ENCODE results near the gene KNDC1.

Gene KNDC1

GRCh38 chr10:133116455-133116854, 43.6 kb upstream of the KNDC1 start:
- Histone ChIP-seq H3K4me3 (ENCODE audit: low read depth, low read length) (no peak overlapping the region), H3K27ac (ENCODE audit: low read depth, low read length) (no peak overlapping the region), H3K36me3 (ENCODE audit: insufficient read depth, low read length) (no peaks in the 10 kb centered on the region)

GRCh38 chr10:133117036-133117687, 42.9 kb upstream of the KNDC1 start:
- no peaks in the 10 kb centered on the region for H3K4me1 ChIP-seq (ENCODE audit: control insufficient read depth, insufficient read depth, low read length, unreplicated experiment)
- H3K27me3 ChIP-seq (ENCODE audit: insufficient read depth, low read length), result no peaks in the 10 kb centered on the region
- H2AFZ ChIP-seq (ENCODE audit: low read length, unreplicated experiment), result no peak overlapping the region
- H3K79me2 ChIP-seq (ENCODE audit: control insufficient read depth, insufficient read depth, low read length, unreplicated experiment), result no peaks in the 10 kb centered on the region
- H3K36me3 ChIP-seq (ENCODE audit: insufficient read depth, low read length), result no peaks in the 10 kb centered on the region
- H3K4me3 ChIP-seq (ENCODE audit: low read depth, low read length), result no peak overlapping the region
- no peak overlapping the region for H3K27ac ChIP-seq (ENCODE audit: low read depth, low read length)

More at GRCh38 chr10:133116455-133116854, 43.6 kb upstream of the KNDC1 start:
- no peak overlapping the region for H2AFZ ChIP-seq (ENCODE audit: low read length, unreplicated experiment)
- H3K79me2 ChIP-seq (ENCODE audit: control insufficient read depth, insufficient read depth, low read length, unreplicated experiment), result no peaks in the 10 kb centered on the region
- H3K27me3 ChIP-seq (ENCODE audit: insufficient read depth, low read length), result no peaks in the 10 kb centered on the region
- H3K4me1 ChIP-seq (ENCODE audit: control insufficient read depth, insufficient read depth, low read length, unreplicated experiment), result no peaks in the 10 kb centered on the region

GRCh38 chr10:133117688-133118071, 42.3 kb upstream of the KNDC1 start:
- H2AFZ ChIP-seq (ENCODE audit: low read length, unreplicated experiment), result no peak overlapping the region
- no peak overlapping the region for H3K27ac ChIP-seq (ENCODE audit: low read depth, low read length)
- no peaks in the 10 kb centered on the region for H3K36me3 ChIP-seq (ENCODE audit: insufficient read depth, low read length)
- H3K27me3 ChIP-seq (ENCODE audit: insufficient read depth, low read length), result no peaks in the 10 kb centered on the region
- H3K4me3 ChIP-seq (ENCODE audit: low read depth, low read length), result no peak overlapping the region
- H3K79me2 ChIP-seq (ENCODE audit: control insufficient read depth, insufficient read depth, low read length, unreplicated experiment), result no peaks in the 10 kb centered on the region
- H3K4me1 ChIP-seq (ENCODE audit: control insufficient read depth, insufficient read depth, low read length, unreplicated experiment), result no peaks in the 10 kb centered on the region

- Histone ChIP-seq H2AFZ (ENCODE audit: low read length, unreplicated experiment) (no peak overlapping the region), H3K36me3 (ENCODE audit: insufficient read depth, low read length) (no peaks in the 10 kb centered on the region), H3K27ac (ENCODE audit: low read depth, low read length) (no peak overlapping the region), H3K4me1 (ENCODE audit: control insufficient read depth, insufficient read depth, low read length, unreplicated experiment) (no peaks in the 10 kb centered on the region), H3K4me3 (ENCODE audit: low read depth, low read length) (no peak overlapping the region), H3K79me2 (ENCODE audit: control insufficient read depth, insufficient read depth, low read length, unreplicated experiment) (no peaks in the 10 kb centered on the region), H3K27me3 (ENCODE audit: insufficient read depth, low read length) (peaks cover 7% of the 10 kb centered on the region; the same call in 1 of the 2 replicates)
These were observed 38.5 kb upstream of the KNDC1 start for GRCh38 chr10:133121479-133121878.

- Histone ChIP-seq H3K4me3 (ENCODE audit: low read depth, low read length) (no peak overlapping the region), H3K27ac (ENCODE audit: low read depth, low read length) (no peak overlapping the region), H3K4me1 (ENCODE audit: control insufficient read depth, insufficient read depth, low read length, unreplicated experiment) (no peaks in the 10 kb centered on the region), H2AFZ (ENCODE audit: low read length, unreplicated experiment) (no peak overlapping the region), H3K79me2 (ENCODE audit: control insufficient read depth, insufficient read depth, low read length, unreplicated experiment) (no peaks in the 10 kb centered on the region), H3K36me3 (ENCODE audit: insufficient read depth, low read length) (no peaks in the 10 kb centered on the region), H3K27me3 (ENCODE audit: insufficient read depth, low read length) (peaks cover 7% of the 10 kb centered on the region; the same call in 1 of the 2 replicates)
These were observed 37.7 kb upstream of the KNDC1 start for GRCh38 chr10:133122171-133122935.

- H3K36me3 ChIP-seq (ENCODE audit: insufficient read depth, low read length), result no peaks in the 10 kb centered on the region
- H3K27ac ChIP-seq (ENCODE audit: low read depth, low read length), result no peak overlapping the region
- no peak overlapping the region for H2AFZ ChIP-seq (ENCODE audit: low read length, unreplicated experiment)
- no peaks in the 10 kb centered on the region for H3K4me1 ChIP-seq (ENCODE audit: control insufficient read depth, insufficient read depth, low read length, unreplicated experiment)
- H3K4me3 ChIP-seq (ENCODE audit: low read depth, low read length), result no peak overlapping the region
- H3K79me2 ChIP-seq (ENCODE audit: control insufficient read depth, insufficient read depth, low read length, unreplicated experiment), result no peaks in the 10 kb centered on the region
- H3K27me3 ChIP-seq (ENCODE audit: insufficient read depth, low read length), result peaks cover 7% of the 10 kb centered on the region; the same call in 1 of the 2 replicates
These were observed 36.8 kb upstream of the KNDC1 start for GRCh38 chr10:133123050-133123745.

GRCh38 chr10:133123746-133124356, 36.2 kb upstream of the KNDC1 start:
- Histone ChIP-seq H3K79me2 (ENCODE audit: control insufficient read depth, insufficient read depth, low read length, unreplicated experiment) (no peaks in the 10 kb centered on the region), H3K36me3 (ENCODE audit: insufficient read depth, low read length) (no peaks in the 10 kb centered on the region), H3K4me3 (ENCODE audit: low read depth, low read length) (no peak overlapping the region), H3K27ac (ENCODE audit: low read depth, low read length) (no peak overlapping the region), H3K27me3 (ENCODE audit: insufficient read depth, low read length) (peaks cover 7% of the 10 kb centered on the region; the same call in 1 of the 2 replicates), H2AFZ (ENCODE audit: low read length, unreplicated experiment) (no peak overlapping the region), H3K4me1 (ENCODE audit: control insufficient read depth, insufficient read depth, low read length, unreplicated experiment) (no peaks in the 10 kb centered on the region)

GRCh38 chr10:133124357-133125211, 35.4 kb upstream of the KNDC1 start:
- H3K27ac ChIP-seq (ENCODE audit: low read depth, low read length), result no peak overlapping the region
- no peak overlapping the region for H2AFZ ChIP-seq (ENCODE audit: low read length, unreplicated experiment)
- H3K36me3 ChIP-seq (ENCODE audit: insufficient read depth, low read length), result no peaks in the 10 kb centered on the region
- H3K4me3 ChIP-seq (ENCODE audit: low read depth, low read length), result no peak overlapping the region
- peaks cover 7% of the 10 kb centered on the region; the same call in 1 of the 2 replicates for H3K27me3 ChIP-seq (ENCODE audit: insufficient read depth, low read length)
- H3K79me2 ChIP-seq (ENCODE audit: control insufficient read depth, insufficient read depth, low read length, unreplicated experiment), result no peaks in the 10 kb centered on the region
- H3K4me1 ChIP-seq (ENCODE audit: control insufficient read depth, insufficient read depth, low read length, unreplicated experiment), result no peaks in the 10 kb centered on the region

GRCh38 chr10:133125901-133126300, 34.1 kb upstream of the KNDC1 start:
- Histone ChIP-seq H3K27me3 (ENCODE audit: insufficient read depth, low read length) (peaks cover 7% of the 10 kb centered on the region; the same call in 1 of the 2 replicates), H2AFZ (ENCODE audit: low read length, unreplicated experiment) (no peak overlapping the region), H3K4me3 (ENCODE audit: low read depth, low read length) (no peak overlapping the region), H3K36me3 (ENCODE audit: insufficient read depth, low read length) (no peaks in the 10 kb centered on the region), H3K27ac (ENCODE audit: low read depth, low read length) (no peak overlapping the region), H3K79me2 (ENCODE audit: control insufficient read depth, insufficient read depth, low read length, unreplicated experiment) (no peaks in the 10 kb centered on the region), H3K4me1 (ENCODE audit: control insufficient read depth, insufficient read depth, low read length, unreplicated experiment) (no peaks in the 10 kb centered on the region)
